Stimulated activated CD8-positive, alpha-beta memory T cell treated with anti-CD3 and anti-CD28 coated beads, Interleukin-15, amount 100 ng/mL, for 1 hour (primary cell): ENCODE measurements around the gene SHMT2.
A peak's percentile ranks its signal among the peaks of the same experiment; 100 is the strongest.

Experiments
- DNase-seq: peaks from one replicate; pipeline ENCODE4 v3.0.0-alpha.2; 2020; ENCODE audit warnings: low read depth

Gene SHMT2

DNA sequence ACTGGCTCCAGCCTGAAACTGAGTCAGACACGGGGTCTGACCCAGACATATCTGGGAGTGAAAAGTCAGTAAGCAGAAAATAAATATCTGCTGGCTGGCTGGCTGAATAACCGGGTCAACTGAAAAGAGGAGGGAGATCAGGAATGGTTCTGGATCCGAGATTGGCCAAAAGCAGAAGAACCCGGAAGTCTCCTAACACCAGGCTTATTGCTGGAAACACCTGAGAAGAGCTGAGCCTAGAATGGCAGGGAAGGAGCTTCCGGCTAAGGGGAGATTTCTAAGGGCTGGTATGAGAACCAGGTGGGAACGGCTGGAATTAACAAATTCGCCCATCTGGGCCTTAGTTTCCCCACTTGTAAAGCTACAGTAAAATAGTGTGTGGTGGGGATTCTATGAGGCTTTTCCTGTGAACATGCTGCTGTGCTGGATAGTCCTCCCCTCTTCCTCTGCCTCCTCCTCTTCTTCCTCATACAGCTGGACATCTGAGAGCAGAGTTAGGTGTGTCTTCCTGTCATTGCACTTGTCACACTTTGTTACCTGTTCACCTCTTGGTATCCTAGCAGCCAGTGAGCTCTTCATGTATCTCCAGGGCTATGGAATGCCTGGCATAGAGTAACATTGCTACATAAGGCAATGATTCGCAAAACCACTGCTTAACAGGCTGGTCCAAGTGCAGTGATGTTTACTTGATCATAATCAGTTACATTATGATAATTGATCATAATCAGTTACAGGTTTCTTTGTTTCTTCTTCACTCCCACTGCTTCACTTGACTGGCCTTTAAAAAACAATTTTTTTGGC lies 2.0 kb upstream of the SHMT2 start:
- DNase-seq = no peak

DNA sequence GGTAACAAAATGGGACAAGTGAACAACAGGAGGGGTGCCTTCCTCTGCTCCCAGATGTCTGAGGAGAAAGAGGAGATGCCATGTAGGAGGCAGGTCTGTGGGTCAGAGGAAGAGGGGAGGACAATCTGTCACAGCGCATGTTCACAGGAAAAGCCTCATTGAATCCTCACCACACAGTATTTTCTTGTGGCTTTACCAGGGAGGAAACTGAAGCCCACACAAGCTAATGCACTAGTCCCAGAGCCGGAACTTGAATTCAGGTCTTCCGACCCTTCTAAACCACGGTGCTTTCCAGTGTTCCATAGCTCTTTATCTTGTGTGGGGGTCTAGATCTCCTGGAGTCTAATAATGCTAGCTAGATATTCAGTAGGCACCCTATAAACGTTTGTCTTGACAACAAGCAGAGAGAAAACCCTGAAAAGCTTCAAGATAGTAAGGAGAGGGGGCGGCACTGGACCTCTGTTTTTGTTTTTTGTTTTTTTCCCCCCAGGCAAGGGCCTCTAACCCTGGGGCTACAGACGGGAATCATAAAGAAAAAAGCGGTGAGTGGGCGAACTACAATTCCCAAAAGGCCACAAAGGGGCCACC lies 371 bp upstream of the SHMT2 start:
- no peak for DNase-seq

DNA sequence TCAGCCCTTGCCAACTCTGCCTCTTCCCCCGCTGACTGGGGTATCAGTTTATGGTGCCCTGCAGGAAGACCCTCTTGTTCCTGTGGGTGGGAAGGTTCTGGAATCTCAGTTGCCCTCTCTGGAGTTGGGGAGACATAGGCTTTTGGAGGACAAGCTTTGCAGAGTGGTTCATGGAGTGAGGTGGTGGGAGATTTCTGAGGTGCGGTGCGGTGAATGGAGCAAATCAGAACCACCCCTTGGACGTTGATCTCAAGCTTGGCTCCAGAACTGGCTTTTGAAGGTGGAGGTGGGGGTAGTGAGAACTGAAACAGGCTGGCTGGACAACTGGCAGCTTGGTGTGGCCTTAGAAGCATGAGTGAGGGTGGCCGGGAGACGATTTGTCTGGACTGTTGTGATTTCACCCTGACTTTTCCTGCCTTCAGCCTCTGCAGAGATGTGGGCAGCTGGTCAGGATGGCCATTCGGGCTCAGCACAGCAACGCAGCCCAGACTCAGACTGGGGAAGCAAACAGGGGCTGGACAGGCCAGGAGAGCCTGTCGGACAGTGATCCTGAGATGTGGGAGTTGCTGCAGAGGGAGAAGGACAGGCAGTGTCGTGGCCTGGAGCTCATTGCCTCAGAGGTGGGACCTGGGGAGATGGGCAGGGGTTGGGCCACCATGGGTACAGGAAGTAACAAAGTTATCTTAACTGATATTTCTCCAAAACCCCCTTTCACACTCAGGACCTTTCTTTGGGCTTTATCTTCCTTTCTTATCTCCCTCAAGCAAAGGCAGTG lies 1.1 kb downstream of the SHMT2 start:
- DNase-seq = no peak

DNA sequence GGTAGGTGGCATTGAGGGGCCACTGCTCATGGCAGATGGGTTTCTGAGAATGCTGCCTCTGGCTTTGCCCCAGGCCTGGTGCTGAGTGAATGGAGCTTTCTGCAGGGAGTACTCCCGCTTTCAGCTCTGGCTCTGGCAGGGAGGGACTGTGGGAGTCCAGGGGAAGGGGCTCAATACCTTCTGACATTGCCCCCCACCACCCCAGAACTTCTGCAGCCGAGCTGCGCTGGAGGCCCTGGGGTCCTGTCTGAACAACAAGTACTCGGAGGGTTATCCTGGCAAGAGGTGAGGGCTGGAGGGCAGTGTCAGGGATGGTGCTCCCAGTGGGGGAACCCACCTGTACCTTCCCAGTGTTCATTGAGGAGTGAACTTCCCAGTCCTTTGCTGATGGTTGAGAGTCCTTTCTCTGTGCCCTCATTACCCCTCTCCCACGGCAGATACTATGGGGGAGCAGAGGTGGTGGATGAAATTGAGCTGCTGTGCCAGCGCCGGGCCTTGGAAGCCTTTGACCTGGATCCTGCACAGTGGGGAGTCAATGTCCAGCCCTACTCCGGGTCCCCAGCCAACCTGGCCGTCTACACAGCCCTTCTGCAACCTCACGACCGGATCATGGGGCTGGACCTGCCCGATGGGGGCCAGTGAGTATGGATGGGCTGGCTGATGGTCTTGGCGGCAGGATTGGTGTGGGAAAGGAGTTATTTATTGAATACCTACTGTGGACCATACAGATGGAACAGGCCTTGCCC lies 1.9 kb downstream of the SHMT2 start:
- DNase-seq = no peak

DNA sequence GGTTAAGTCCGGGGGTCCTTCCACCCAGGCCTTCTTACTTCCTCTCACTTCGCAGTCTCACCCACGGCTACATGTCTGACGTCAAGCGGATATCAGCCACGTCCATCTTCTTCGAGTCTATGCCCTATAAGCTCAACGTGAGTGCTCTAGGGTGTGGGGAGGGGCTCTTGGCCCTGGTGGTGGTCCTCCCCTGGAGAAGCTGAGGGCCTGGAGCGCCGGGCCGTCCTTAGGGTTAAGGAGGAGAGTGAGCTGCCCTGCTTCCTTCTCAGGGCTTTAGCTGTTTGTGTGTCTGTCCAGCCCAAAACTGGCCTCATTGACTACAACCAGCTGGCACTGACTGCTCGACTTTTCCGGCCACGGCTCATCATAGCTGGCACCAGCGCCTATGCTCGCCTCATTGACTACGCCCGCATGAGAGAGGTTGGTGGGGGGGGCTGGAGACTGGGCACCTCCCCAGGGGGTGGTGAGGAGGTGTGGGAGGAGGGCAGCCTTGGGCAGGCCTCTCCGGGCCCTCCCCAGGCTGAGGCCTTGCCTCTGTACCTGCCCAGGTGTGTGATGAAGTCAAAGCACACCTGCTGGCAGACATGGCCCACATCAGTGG lies 2.7 kb downstream of the SHMT2 start:
- DNase-seq = no peak

DNA sequence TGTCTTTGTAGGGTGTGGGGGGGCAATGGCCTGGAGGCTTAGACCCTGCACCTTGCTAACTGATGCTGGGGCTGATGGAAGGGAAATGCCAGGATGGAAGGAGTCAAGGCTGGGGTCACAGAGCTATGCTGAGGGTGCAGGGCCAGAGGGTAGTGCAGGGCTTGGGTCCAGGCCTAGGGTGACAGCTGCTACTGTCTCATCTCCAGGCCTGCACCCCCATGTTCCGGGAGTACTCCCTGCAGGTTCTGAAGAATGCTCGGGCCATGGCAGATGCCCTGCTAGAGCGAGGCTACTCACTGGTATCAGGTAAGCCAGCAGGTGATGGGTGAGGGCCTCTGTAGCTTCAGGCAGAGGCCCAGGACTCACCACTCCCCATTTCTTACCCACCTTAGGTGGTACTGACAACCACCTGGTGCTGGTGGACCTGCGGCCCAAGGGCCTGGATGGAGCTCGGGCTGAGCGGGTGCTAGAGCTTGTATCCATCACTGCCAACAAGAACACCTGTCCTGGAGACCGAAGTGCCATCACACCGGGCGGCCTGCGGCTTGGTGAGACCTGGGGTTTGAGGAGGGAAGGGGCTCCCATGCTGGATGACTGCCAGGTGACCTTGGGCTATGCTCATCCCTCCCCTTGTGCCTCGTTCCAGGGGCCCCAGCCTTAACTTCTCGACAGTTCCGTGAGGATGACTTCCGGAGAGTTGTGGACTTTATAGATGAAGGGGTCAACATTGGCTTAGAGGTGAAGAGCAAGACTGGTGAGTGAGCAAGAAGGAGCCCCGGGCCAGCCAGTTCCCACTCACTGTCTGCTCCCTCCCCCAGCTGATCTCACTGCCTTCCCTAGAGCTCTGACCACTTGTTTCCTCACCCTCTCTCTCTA lies 4.1 kb downstream of the SHMT2 start:
- DNase-seq = no peak

DNA sequence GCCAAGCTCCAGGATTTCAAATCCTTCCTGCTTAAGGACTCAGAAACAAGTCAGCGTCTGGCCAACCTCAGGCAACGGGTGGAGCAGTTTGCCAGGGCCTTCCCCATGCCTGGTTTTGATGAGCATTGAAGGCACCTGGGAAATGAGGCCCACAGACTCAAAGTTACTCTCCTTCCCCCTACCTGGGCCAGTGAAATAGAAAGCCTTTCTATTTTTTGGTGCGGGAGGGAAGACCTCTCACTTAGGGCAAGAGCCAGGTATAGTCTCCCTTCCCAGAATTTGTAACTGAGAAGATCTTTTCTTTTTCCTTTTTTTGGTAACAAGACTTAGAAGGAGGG lies 4.7 kb downstream of the SHMT2 start:
- no peak for DNase-seq

DNA sequence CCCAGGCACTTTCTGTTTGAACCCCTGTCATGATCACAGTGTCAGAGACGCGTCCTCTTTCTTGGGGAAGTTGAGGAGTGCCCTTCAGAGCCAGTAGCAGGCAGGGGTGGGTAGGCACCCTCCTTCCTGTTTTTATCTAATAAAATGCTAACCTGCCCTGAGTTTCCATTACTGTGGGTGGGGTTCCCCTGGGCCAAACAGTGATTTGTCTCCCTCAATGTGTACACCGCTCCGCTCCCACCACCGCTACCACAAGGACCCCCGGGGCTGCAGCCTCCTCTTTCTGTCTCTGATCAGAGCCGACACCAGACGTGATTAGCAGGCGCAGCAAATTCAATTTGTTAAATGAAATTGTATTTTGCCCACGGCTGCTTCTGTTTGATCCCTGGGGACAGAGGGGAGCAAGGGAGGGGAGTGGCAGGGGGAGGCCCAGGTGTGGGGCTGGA lies 5.1 kb downstream of the SHMT2 start:
- DNase-seq = no peak

DNA sequence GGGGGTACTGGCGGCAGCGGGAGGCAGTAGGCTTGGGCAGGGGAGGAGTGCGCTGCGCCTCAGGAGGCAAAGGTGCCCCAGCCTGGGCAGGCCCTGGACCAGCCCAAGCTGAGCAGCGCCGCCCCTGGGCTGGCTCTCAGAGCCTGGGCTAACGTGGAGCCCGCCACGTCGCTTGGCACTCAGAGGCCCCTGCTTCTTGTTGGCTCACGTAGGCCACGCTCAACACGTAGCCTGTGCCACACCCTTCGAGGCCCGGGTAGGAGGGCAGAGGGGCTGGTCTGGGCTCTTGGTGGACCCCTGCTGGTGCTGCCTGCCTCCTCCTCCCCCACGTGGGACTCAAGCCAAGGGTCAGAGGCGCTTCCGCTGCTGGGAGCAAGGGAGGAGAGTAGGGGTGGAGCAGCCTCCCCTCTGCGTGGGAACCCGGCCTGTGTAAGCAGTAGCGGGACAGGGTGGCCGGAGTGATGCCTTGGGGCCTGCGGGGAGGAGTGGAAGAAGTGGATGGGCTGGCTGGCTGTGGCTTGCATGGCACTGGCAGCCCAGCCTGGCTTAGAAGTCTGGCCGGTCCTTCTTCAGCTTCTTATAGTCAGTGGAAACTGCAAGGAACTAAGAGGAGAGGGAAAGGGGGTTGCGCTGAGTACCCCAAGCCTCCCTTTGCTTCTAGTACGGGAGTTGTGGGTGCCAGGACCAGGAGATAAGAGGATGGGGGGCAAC lies 5.7 kb downstream of the SHMT2 start:
- no peak for DNase-seq

DNA sequence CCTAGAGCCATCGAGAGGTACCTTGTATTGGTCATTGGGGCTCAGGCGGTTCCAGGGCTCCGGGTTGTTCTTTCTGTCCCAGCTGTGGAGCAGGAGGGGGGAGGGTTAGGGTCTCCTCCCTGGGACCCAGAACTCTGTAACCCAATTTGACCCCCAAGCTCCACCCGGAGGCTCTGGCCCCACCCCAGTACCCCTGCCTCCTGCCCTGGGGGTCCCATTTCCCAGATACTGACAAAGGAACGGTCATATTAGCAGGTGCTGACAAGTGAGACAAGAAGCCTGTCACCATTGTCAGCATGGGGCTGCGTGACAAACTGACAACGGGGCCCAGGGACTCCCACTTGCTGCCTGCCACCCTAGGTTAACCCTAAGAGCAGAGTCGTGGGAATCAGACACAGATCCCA lies 6.2 kb downstream of the SHMT2 start:
- DNase-seq = no peak

DNA sequence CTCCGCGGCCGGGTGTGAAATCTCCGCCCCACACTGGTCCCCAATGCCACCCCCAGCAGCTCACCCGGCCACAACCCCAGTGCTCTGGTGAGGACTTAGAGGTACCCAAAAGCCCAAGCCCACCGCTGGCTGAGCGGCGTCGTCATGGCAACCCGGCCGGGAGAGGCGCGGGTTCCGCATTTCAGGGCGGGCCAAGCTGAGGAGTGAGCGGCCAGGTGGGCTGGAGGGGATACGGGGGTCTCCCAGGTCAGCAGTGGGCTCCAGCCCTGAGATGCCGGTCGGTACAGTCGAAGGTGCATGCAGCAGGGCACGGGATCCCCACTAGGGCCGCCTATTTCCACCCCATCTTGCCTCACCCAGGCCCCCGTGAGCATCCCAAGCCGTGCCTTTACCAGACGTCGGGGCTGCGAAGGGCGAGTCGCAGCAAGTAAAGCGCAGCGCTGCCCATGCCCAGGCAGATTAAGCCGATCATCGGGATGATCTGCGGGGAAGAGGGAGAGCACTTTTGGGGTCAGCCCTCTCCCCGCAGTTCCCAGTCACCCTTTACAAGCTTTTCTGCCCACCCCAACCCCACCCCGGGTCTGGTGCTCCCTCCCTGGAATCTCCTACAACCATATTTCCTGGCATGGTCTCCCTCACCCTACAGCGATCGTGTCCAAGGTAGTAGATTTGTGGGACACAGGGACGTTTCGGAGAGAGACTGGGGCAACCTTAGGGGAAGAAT lies 6.9 kb downstream of the SHMT2 start:
- no peak for DNase-seq

DNA sequence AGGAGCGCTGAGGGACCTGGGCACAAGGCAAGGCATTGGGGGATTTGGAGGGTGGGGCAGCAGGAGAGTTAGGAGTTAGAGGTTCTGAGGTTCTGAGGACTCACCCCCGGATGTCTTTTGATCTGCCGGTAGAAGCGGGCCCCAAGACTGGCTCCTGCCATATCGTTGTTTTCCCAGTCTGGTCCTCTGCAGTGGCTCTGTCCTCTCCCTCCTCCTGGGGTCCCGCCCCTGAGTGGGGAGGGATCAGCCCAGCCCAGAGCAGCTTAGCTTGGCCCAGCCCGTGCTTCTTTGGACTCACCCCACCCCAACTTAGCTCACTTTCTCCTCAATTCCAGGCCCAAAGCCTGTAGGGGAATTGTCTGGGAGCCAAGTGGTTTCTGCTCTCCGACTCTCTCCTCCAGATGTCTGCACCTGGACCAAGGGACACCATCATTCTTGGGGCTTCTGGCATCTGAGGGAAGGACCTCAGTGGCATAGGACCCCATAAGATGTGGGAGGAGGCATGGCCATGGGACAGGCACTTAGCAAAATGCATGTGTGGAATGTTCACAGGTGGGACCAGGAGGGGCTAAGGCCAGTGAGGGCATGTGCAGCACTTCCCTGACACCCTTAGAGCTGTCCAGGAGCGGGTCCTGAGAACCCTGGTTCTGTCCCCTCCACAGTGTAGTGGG lies 7.5 kb downstream of the SHMT2 start:
- no peak for DNase-seq

DNA sequence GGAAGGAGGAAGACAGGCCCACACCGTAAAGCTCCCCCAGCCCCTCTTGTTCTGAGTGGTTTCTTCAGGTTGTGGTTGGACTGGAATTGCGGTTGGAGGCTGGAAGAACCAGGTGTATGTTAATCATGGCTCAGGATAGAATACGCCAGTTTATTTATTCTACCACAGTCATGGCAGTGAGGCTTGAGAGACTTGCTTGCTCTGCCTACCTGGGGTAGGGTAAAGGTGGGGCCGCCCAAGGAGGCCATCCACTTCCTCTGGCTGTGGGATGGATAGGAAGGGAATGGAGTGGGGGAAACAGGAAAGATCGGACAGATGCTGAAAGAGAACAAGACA lies 8.1 kb downstream of the SHMT2 start:
- no peak for DNase-seq

DNA sequence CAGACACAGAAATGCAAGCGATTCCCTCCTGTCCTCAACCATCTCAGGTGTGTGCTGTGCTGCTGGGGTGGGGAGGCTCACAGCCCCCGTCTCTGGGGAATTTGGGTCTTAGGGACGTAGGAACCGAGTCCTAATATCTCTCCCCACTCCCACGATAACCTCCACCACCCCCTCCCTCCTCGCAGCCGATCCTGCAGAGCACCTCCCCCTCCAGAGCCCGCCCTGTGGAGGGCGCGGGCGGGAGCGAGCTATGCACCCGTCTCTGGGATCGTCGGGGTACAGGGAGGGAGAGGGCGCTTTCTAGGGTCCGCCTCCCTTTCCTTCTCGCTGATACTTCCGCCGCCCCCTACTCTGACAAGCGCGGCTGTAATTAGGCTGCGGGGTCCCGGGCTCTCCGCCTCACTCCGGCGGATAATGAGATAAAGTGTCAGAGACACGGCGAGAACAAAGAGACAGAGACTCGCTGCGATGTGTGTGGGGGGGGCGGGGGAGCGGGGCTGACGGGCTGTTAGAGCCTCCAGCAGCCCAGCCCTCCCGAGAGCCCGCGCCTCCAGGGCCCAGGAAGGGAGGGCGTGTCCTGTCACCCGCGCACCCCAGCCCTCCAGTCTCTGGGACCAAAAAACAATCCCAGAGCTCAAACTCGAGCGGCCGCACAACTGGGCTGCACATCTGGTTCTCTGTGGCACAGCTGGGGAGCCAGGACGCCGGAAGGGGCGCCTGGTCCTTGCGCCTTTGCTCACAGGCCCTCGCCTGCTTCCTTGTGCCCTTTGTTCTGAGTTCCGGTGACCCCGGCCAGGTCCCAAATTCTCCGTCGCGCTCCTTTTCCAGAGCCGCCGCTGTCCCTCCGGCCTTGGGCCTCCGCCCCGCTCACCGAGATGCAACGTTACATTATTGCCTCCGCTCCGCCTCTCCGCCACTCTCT lies 8.7 kb downstream of the SHMT2 start:
- DNase-seq = no peak

DNA sequence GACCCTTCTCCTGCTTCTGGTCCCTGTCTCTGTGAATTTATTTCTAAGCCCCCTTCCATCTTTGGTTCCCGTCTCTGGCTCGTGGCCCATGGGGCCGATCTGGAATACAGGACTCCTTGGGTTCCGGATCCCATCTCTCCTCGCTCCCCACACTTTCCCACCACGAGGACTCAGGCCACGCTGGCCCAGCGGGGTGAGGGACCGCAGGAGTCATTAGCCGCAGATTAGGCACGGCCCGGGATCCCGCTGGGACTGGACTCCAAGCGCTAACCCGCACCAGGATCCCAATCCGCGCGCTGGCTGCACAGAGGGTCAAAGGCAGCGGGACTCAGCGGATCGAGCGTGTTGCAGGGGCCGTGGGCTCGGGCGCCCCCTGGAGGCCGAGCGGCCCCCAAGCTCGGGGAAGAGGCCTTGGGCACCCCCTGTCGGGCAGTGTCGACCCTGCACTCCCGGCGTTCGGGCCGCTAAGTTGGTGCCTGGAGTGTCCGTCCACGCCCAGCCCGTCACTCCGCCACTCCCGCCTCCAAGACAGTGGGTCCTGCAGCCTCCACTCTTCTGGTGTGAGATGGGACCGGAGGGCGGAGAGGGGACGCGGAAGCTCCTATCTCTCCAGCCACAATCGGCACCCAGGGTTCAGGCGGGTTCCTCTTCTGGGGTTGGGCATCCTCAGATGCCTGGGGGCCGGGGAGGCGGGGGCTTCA lies 9.5 kb downstream of the SHMT2 start:
- peak; percentile 73 for DNase-seq

DNA sequence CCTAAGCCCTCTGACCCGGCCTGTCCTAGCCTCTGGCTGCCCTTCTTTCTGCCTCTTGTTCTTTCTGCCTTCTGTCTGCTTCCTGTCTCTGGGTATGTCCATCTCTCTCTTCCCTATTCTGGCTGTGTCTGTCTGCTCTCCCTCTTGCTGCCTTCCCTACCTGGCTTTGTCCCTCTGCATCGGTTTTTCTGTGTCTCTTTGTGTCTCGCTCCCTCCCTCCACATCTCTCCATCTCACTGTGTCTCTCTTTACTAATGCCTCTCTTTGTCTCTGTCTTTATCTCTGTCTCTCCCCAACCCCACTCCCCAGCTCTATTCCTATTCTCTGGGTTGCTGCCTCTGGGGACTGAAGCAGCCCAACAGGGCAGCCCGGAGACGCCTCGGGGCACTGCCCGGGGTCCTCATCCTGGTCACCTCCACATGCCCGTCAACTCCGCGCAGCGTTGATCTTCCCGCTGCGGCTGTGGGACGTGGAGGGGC lies 10.1 kb downstream of the SHMT2 start:
- DNase-seq = no peak
